ENCODE results near the gene CTAG1A.
"Not testable (repeated sequence)": the region's sequence is repeated elsewhere in the genome, so short reads cannot be mapped to it uniquely, and the experiment has no call there.

CTAG1A gene

DNA sequence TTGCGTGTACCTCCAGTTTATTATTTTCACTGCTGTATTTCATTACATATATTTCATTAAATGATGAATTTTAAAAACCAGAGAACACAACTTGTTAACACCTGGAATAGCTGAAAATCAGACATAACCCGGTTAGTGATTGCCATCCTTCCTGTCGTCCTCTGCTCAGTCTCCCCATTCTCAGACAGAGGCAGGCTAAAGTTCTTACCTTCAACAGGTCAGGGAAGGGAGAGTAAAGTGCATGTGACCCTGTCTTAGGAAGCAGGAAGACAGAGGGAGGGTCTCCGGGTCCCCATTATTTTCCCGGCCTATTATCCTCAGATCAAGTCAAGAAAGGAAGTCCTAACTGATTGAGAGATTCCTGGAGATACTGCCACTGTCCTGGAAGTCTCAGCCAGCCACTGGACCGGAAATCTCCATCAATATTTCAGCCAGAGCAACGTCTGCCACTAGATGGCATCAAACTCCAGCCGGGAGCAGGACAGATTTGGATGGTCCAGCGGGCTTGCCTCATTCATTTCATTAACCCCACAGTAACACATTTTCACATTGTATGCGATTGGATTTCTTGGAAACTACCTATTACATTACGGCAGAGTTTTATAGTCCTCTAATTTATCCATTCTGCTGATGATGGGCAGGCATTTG, 36.0 kb downstream of the CTAG1A start:
- DNase-seq, result not testable (repeated sequence)

DNA sequence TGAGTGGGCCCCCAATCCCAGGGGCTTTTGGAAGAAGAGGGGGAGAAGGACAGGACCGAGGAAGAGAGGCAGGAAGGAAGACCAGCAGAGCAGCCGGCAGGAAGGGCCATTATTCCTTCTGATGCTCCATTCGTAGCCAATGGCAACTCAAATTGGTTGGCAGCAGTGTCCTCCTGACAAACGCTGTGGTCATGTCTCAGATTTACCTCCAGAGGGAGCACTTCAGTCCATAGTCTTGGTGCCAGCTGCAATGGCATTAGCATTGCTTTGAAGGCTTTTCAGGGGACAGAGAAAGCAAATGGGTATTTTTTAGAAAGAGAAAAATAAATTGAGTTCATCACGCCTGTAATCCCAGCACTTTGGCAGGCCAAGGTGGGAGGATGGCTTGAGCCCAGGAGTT, 44.0 kb downstream of the CTAG1A start:
- DNase-seq, result not testable (repeated sequence)

DNA sequence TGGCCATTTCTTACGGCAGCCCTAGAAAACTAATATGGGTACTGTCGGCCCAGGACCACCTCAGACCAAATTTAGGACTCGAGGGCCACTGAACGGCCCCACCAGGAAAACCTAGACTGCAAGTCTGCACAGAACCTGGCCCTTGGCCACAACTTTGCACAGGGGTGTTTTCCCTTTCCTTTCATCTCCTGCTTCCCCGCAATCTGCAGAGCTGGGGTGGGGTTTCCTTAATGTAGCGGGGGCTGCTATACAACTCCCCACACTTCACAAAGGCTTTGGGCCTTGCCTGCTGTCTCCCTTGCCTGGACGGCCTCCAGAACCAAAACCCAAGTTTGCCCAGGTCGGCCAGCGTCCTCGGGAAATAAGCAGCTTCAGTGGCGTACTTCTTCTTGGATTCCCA, 46.0 kb downstream of the CTAG1A start:
- not testable (repeated sequence) for DNase-seq

DNA sequence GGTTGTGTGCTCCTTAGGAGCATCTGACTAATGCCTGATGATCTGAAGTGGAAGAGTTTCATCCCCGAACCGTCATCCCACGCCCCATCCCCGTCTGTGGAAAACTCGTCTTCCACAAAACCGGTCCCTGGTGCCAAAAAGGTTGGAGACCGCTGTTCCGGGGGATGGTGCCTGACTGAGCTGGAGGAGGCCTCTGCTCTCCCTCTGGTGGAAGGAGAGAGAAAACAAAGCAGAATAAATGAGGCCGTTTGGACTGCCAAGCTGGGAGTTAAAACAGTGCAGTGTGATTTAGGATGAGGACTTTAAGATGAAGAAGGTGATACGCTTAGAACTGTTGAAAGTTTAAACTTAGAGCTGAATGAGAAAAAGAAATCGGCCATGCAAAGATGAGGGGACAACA, 48.7 kb downstream of the CTAG1A start:
- DNase-seq, result not testable (repeated sequence)

Measured in NCI-H69 (cell line).